ENCODE results near the gene EPN2.

EPN2 gene

GRCh38 chr17:19287651-19288050, 50.5 kb downstream of the EPN2 start:
- no peak overlapping the region for H3K27ac ChIP-seq
- DNase-seq (ENCODE audit: low read depth, low spot score) = no peak

DNA sequence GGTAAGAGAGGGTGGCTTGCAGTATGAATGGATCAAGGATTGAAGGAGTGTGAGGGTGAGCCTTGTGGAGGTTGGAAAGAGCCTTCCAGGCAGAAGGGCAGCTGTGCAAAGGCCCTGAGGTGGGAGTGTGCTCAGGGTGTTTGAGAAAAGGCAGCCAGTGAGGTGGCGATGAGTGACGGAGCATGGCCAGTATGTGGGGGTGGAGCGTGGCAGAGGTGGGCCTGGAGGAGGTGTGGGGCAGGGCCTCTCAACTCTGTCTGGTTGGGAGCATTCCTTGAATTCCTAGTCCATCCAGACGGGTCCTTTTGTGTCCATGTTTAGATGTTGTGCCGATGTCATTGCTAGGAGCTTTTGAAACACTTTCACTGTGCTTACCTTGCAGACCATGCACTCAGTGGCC, 51.3 kb downstream of the EPN2 start:
- DNase-seq (ENCODE audit: low read depth, low spot score) = no peak
- no peak overlapping the region for H3K27ac ChIP-seq

- DNase-seq (ENCODE audit: low read depth, low spot score) = no peak
- H3K27ac ChIP-seq = no peak overlapping the region
These were observed 53.0 kb downstream of the EPN2 start for GRCh38 chr17:19290066-19290705.

DNA sequence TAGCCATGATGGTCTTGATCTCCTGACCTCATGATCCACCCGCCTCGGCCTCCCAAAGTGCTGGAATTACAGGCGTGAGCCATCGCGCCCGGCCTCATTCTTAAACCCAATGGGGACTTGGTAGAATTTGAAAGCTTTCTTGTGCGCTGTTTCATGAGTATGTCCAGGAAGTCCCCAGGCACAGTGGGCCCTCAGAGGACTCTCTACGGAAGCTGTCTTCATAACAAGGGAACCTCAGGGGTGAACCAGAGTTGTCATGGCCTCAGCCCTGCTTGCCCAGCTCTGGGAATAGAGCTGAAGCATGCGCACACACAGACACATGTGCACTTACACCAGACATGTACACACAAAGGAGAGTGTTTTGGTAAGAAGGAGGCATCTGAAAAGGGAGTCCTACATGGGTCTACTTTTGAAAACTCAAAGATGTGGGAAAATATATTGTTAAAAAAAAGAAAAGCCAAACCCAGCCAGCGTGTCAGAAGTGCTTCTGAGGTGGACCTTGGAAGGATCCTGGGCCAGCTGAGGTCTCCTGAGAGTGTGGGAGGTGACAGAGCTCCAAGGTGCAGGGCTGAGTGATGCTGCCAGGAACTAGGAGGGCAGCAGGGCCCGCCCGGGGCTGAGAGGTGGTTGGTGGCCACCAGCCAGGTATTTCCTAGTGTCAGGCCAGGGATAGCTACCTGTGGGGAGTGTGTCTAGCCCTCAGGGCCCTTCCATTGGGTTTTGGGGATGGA, 54.6 kb downstream of the EPN2 start:
- DNase-seq (ENCODE audit: low read depth, low spot score) = no peak
- no peak overlapping the region for H3K27ac ChIP-seq

DNA sequence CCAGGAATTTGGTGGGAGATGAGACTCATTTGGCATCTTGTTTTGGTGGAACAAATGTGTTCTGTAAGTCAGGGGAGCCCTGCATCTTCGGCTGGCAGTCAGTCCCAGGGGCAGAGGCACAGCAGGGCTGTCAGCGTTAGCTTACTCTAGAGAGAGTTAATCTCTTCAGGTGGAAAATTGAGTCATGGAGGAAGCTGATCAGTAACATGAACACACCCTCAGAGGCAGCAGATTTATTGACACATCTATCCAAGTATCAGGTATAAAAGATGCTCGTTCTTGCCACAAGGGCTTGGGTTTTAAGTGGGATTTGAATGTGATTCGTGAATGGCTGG, 55.2 kb downstream of the EPN2 start:
- DNase-seq (ENCODE audit: low read depth, low spot score) = no peak
- no peak overlapping the region for H3K27ac ChIP-seq

- no peak overlapping the region for H3K27ac ChIP-seq
- DNase-seq (ENCODE audit: low read depth, low spot score) = no peak
These were observed 57.3 kb downstream of the EPN2 start for GRCh38 chr17:19294443-19294842.

GRCh38 chr17:19295473-19296135, 58.4 kb downstream of the EPN2 start:
- no peak for DNase-seq (ENCODE audit: low read depth, low spot score)
- H3K27ac ChIP-seq = no peak overlapping the region

DNA sequence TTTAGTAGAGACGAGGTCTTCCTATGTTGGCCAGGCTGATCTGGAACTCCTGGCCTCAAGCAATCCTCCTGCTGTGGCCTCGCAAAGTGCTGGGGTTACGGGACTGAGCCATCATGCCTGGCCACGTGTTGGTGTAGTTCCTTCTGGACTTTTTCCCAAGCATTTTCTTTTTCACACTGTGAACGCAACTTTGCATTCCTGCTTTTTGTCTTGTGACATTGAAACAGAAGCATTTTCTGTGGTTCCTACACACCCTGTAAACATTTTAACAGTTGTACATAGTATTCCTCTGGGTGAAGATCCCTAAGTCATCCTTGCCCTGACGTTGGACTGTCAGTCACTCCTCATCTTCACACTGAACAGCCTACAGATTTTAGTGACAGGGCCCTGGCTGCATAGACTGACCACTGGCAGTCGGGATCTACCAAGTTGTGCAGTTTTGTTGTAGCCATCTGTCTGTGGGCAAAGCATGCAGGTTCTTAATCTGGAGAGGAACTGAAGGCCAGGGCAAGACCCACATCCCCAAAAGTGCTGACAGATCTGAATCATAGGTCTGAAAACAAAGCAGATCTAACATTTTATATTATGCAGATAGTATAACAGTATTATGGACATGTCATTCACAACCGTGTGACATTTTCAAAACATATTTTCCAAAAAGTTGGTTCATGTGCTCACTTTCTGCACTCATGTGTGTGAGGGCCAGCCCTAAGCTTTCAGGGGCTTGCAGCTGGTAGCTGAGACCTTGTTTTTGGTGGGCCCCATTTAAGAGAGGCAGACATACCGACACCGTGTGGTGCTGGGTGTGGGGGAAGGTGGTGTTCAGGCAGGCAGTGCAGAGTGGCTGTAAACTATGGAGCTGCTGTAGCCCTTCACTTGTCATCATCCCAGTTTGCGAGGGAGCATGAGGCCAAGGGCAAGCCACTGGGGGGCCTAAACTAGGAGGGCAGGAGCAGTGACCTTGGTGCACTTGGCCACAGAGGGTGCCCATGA, 59.9 kb downstream of the EPN2 start:
- no peak for DNase-seq (ENCODE audit: low read depth, low spot score)
- no peak overlapping the region for H3K27ac ChIP-seq

DNA sequence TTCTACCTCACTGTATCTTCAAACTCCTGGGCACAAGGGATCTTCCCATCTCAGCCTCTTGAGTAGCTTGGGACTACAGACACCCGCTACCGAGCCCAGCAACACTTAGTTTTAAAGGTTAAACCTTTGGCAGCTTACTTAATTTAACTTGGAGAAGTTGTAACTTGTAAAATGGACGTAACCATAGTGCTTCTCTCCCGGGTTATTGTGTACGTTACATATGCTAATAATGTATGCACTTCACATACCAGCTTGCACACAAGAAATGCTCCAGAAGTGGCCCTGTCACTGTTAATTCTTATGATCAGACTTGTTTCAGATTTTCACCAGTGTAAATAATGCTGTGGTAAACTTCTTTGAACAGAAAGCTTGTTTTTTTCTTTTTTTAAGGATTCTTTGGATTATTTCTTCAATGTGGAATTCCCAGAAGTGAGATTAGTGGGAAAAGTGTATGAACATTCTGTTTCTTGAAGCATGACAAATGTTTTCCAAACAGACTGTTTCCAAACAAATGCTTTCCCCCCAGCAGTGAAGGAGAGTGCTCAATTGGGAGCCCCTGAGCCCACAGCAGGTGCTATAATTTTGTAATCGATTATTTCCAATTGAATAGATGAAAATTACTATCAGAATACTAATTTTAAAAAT, 61.5 kb downstream of the EPN2 start:
- no peak for DNase-seq (ENCODE audit: low read depth, low spot score)
- H3K27ac ChIP-seq = no peak overlapping the region

DNA sequence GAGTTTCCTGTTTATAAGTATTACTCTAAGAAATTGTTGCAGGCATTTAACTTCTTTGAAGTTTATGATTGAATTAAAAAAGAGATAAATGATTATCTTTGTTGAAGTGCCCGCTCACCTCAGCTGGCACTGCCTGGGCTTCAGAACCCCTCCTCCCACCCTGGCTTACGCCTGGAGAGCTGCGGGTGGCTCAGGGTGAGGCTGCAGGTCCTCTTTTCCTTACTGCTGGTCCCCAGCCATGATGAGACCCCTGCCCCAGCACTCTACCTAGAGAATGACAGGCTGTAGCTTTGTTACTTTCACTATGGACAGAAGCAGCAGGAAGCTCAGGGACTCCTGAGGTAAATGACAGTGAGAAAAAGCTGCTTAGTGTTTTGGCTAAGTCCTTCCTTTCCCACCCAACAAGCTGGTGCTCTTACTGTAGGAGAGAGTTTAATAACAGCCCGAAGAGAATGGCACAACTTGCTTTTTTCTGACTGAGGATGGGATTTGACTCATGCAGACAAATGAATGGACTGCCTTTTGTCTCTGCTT, 62.1 kb downstream of the EPN2 start:
- H3K27ac ChIP-seq = no peak overlapping the region
- no peak for DNase-seq (ENCODE audit: low read depth, low spot score)

- no peak overlapping the region for H3K27ac ChIP-seq
These were observed 62.7 kb downstream of the EPN2 start for GRCh38 chr17:19299866-19300265.

DNA sequence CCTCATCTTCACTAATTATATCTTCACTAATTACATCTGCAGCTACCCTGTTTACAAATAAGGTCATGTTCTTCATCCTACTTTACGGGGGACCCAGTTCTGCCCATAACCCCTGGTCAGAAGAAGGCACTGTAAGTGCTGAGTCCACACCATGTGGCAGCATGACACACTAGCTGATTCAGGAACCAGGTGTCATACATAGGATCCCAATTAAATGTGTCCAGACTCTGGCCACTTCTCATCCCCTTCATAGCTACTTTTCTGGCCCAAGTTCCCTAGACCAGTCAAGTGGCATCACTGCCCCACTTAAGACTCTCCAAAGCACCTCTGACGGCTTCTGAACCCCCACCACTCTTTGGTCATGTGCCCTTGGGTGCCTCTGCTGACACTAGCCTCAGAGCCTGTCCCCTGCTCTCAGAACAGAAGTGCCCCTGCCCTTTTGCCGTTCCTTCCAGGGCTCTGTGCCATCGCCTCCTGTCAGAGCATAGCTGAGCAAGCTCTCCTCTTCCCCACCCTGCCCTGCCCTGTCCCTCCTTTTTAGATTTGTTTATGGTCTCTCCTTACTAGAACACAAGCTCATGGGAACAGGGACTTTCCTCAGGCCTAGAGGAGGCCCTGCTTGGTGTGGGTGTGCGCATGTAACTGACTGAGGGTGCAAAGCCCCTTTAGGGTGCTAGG, 64.2 kb downstream of the EPN2 start:
- H3K27ac ChIP-seq = no peak overlapping the region

More at GRCh38 chr17:19299866-19300265, 62.7 kb downstream of the EPN2 start:
- no peak for DNase-seq (ENCODE audit: low read depth, low spot score)

GRCh38 chr17:19301973-19302372, 64.8 kb downstream of the EPN2 start:
- no peak for DNase-seq (ENCODE audit: low read depth, low spot score)
- H3K27ac ChIP-seq = no peak overlapping the region

More for the DNA sequence above, 64.2 kb downstream of the EPN2 start:
- DNase-seq (ENCODE audit: low read depth, low spot score) = no peak

- no peak for DNase-seq (ENCODE audit: low read depth, low spot score)
- H3K27ac ChIP-seq = no peak overlapping the region
These were observed 65.7 kb downstream of the EPN2 start for GRCh38 chr17:19302791-19303331.

DNA sequence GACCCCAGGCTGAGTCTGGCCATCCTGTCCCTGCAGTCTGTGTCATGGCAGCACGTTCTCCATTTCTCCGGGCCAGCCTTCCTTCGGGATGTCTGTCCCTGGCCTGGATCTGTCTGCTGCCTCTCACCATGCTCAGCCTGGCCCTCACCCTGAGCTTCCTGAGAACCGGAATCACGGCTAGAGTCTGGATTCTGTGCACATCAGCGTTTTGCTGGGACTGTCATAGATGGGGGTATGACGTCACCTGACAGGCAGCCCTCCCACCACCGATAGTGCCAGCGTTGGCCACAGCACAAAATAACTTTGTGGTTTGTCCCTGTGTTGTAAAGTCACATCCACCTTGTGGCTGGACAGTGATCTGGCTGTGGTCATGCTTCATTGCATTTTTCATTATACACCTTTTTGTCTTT, 66.2 kb downstream of the EPN2 start:
- no peak for DNase-seq (ENCODE audit: low read depth, low spot score)
- no peak overlapping the region for H3K27ac ChIP-seq

DNA sequence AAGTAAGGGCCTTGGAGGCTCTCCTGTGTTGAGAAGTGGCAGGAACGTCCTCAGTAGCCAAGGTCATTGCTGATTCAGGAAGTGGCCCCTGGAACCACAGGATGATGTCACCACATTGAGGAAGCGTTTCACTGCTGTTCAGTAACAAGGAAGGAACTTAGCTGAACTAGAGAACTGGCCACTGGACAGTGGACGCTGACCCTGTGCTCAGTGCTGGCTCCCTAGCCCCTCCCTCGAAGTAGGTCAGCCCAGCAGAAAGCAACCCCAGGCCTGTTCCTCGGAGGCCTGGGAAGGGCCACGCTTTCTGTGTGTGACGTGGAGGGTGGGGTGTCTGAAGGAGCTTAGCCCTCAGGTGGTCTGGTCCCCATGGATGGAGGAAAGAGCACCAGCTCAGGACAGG, 67.0 kb downstream of the EPN2 start:
- H3K27ac ChIP-seq = no peak overlapping the region
- no peak for DNase-seq (ENCODE audit: low read depth, low spot score)

DNA sequence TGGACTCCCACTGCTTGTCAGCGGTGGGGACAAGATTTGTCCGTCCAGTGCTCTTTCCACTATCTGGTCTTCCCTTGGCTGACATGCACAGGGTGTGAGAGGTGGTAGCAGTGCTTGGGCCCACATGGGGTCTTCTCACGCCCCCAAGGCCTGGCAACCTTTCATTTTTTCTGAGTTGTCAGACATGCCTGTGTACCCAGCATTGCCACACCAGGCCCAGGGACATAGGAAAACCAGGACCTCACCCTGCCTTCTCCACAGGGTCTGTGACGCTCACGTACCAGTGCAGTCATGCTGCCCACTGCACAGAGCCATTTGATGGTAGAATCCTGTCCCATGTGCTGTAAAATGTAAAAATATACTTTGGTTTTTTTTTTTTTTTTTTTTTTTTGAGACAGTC, 67.6 kb downstream of the EPN2 start:
- no peak for DNase-seq (ENCODE audit: low read depth, low spot score)
- H3K27ac ChIP-seq = no peak overlapping the region

DNA sequence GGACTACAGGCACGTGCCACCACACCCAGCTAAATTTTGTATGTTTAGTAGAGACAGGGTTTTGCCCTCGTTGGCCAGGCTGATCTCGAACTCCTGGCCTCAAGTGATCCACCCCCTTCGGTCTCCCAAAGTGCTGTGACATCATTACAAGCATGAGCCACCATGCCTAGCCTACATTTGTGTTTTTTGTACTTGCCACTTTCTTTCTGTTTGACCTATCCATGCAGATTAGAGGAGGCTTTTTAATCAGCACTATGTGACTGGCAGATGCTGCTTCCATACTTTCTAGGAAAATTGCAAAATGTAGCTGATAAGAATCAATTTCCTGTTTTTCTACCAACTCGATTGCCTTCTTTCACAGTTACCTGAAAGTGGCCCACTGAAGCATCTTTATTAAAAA, 68.1 kb downstream of the EPN2 start:
- no peak for DNase-seq (ENCODE audit: low read depth, low spot score)
- H3K27ac ChIP-seq = no peak overlapping the region

GRCh38 chr17:19305761-19306159, 68.6 kb downstream of the EPN2 start:
- H3K27ac ChIP-seq = no peak overlapping the region
- no peak for DNase-seq (ENCODE audit: low read depth, low spot score)

Measured in epithelial cell of prostate (primary cell).